Spleen (tissue), 7 donors: ENCODE results near the gene DBF4B.
"Not testable (repeated sequence)": the region's sequence is repeated elsewhere in the genome, so short reads cannot be mapped to it uniquely, and the experiment has no call there.

Source experiments
- POLR2A ChIP-seq, 3 donors: fragments of 450-650 bp; IDR thresholded peaks; one replicate each; pipeline ENCODE4 v1.5.1; 2017; ENCODE audit warnings: antibody characterized with exemption in 3 of 3, mild to moderate bottlenecking in 1 of 3
- POLR2AphosphoS5 ChIP-seq, 3 donors: sonication (generic); formaldehyde crosslinking; IDR thresholded peaks; one replicate each; pipeline ENCODE4 v1.5.1; 2017; ENCODE audit warnings: antibody characterized with exemption in 3 of 3
- TF ChIP-seq, protein P1 (sequence below), 11 experiments: fragments of 200-600 bp in 7 of 11; fragments of 450-650 bp in 4 of 11; sonication (generic) in 4 of 11; IDR thresholded peaks in 8 of 11; conservative IDR thresholded peaks in 3 of 11; 1 replicate in 7 of 11; 2 replicates in 4 of 11; pipeline versions ENCODE4 v1.4.0 to v1.8.0; 2016 to 2021; ENCODE audit warnings: antibody characterized with exemption in 11 of 11, inconsistent platforms in 4 of 11, mild to moderate bottlenecking in 1 of 11
- donor health status: DM: no; HTN: no; CAD: no; lungs with moderate emphysema.
- donor health status: DM: no; HTN: no; CAD: no.
- donor health status: DM: no; HTN: no; CAD: no.

DNA sequence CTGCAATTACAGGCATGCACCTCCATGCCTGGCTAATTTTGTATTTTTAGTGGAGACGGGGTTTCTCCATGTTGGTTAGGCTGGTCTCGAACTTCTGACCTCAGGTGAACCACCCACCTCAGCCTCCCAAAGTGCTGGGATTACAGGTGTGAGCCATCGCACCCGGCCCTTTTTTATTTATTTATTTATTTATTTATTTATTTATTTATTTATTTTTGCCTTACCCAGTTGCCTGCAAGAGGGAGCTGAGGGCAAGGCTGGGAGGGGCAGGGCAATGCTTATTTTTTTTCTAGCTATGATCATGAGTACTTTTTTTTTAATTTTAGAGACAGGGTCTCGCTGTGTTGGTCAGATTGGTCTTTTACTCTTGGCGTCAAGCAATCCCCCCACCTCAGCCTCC lies 17.7 kb downstream of the DBF4B start:
- not testable (repeated sequence) for TF ChIP-seq POLR2AphosphoS5, POLR2A (IDR thresholded peaks at IDR 0.05)
- TF ChIP-seq, protein P1, sequence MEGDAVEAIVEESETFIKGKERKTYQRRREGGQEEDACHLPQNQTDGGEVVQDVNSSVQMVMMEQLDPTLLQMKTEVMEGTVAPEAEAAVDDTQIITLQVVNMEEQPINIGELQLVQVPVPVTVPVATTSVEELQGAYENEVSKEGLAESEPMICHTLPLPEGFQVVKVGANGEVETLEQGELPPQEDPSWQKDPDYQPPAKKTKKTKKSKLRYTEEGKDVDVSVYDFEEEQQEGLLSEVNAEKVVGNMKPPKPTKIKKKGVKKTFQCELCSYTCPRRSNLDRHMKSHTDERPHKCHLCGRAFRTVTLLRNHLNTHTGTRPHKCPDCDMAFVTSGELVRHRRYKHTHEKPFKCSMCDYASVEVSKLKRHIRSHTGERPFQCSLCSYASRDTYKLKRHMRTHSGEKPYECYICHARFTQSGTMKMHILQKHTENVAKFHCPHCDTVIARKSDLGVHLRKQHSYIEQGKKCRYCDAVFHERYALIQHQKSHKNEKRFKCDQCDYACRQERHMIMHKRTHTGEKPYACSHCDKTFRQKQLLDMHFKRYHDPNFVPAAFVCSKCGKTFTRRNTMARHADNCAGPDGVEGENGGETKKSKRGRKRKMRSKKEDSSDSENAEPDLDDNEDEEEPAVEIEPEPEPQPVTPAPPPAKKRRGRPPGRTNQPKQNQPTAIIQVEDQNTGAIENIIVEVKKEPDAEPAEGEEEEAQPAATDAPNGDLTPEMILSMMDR (IDR thresholded peaks at IDR 0.05 in 8 of 11, conservative IDR thresholded peaks at IDR 0.05 in 3 of 11), result not testable (repeated sequence)
